HepG2 (cell line): ENCODE results near the gene GPR37L1. TPM values are rescaled to one million over a fixed set of nuclear protein-coding genes. Genes with fewer than 3 reads are reported as not detected.

Experiments used
- CCDC6 ChIP-seq: sonication (generic); formaldehyde crosslinking; IDR thresholded peaks from 2 replicates; pipeline ENCODE4 v1.8.1; 2022; ENCODE audit warnings: mild to moderate bottlenecking, missing genetic modification reagents, moderate library complexity
- MYC ChIP-seq: sonication (generic); formaldehyde crosslinking; IDR thresholded peaks from 2 replicates; pipeline ENCODE4 v1.9.0; 2021; ENCODE audit warnings: missing genetic modification reagents, borderline replicate concordance
- NCOR1 ChIP-seq: fragments of 200-600 bp; sonication (generic); IDR thresholded peaks from 2 replicates; pipeline ENCODE4 v1.7.0; 2017; ENCODE audit warnings: antibody characterized with exemption, low read length, borderline replicate concordance
- RAD21 ChIP-seq: fragments of 450-650 bp; formaldehyde crosslinking; IDR thresholded peaks from 2 replicates; pipeline ENCODE4 v1.5.0; 2020; ENCODE audit warnings: mild to moderate bottlenecking
- SIX1 ChIP-seq: sonication (generic); formaldehyde crosslinking; IDR thresholded peaks from 2 replicates; pipeline ENCODE4 v1.4.0; 2020; ENCODE audit warnings: missing genetic modification reagents, borderline replicate concordance
- ZFP36 ChIP-seq: fragments of 150-350 bp; IDR thresholded peaks from 2 replicates; pipeline ENCODE4 v1.6.1; 2018; ENCODE audit warnings: borderline replicate concordance, low read length, low read depth; ENCODE audit not compliant: partially characterized antibody
- ZNF563 ChIP-seq: sonication (generic); formaldehyde crosslinking; IDR thresholded peaks from 2 replicates; pipeline ENCODE4 v1.8.0; 2022; ENCODE audit warnings: mild to moderate bottlenecking, moderate library complexity, missing genetic modification reagents
- ZNF652 ChIP-seq: IDR thresholded peaks from 2 replicates; pipeline ENCODE4 v1.6.1; 2016; ENCODE audit warnings: low read depth, borderline replicate concordance
- polyA plus RNA-seq, 8 experiments: library from polyadenylated mRNA; depleted of rRNA in 3 of 8; stranded (reverse) in 7 of 8; unstranded in 1 of 8; fragments of >200 nt; fragmentation: Illumina TruSeq in 4 of 8; extraction: Trizol in 4 of 8; gene quantifications; 2 replicates each; pipeline versions ENCODE4 v1.2.1 to v1.2.3, GENCODE V29; 2011 to 2016; ENCODE audit warnings: low read depth in 4 of 8, missing spikeins in 1 of 8, mixed read lengths in 1 of 8; ENCODE audit not compliant: insufficient read depth in 1 of 8
- total RNA-seq, 5 experiments: library from RNA; depleted of rRNA; stranded (reverse); fragments of >200 nt; fragmentation: Illumina TruSeq; extraction: Trizol; gene quantifications; 2 replicates each; pipeline ENCODE4 v1.2.3, GENCODE V29; 2016; ENCODE audit warnings: low read depth in 1 of 5
- TF ChIP-seq, protein P1 (sequence below): sonication (generic); formaldehyde crosslinking; IDR thresholded peaks from 2 replicates; pipeline ENCODE4 v1.4.0; 2020; ENCODE audit warnings: missing genetic modification reagents
- TF ChIP-seq, protein P2 (sequence below): sonication (generic); formaldehyde crosslinking; IDR thresholded peaks from 2 replicates; pipeline ENCODE4 v1.5.0; 2020; ENCODE audit warnings: mild to moderate bottlenecking, missing genetic modification reagents
- TF ChIP-seq, protein P3 (sequence below): IDR thresholded peaks from 2 replicates; pipeline ENCODE4 v1.6.1; 2016; ENCODE audit warnings: control low read depth

Gene GPR37L1
- total and polyA plus RNA-seq, 2 of the 13 experiments (the other 11 are each of a cell fraction or from before 2014, with no cell fraction given), result 0.13 TPM; not detected in 1

DNA sequence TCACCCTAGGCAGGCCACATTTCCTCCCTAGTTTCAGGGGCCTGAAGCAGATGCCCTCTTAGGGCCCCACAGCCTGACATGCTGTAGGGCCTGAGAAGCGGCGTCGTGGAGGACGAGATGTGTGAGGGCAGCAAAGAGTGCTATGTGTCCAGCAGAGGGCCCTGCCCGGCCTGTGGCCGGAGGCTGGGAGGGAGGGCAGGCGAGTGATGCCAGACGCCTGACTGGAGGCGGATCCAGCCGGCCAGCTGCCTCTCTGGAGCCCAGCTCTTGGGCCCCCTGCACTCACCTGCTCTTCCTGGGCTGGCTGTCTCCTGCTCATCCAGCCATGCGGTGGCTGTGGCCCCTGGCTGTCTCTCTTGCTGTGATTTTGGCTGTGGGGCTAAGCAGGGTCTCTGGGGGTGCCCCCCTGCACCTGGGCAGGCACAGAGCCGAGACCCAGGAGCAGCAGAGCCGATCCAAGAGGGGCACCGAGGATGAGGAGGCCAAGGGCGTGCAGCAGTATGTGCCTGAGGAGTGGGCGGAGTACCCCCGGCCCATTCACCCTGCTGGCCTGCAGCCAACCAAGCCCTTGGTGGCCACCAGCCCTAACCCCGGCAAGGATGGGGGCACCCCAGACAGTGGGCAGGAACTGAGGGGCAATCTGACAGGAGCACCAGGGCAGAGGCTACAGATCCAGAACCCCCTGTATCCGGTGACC, at the start of gene GPR37L1 (continued):
- TF ChIP-seq, protein P1, sequence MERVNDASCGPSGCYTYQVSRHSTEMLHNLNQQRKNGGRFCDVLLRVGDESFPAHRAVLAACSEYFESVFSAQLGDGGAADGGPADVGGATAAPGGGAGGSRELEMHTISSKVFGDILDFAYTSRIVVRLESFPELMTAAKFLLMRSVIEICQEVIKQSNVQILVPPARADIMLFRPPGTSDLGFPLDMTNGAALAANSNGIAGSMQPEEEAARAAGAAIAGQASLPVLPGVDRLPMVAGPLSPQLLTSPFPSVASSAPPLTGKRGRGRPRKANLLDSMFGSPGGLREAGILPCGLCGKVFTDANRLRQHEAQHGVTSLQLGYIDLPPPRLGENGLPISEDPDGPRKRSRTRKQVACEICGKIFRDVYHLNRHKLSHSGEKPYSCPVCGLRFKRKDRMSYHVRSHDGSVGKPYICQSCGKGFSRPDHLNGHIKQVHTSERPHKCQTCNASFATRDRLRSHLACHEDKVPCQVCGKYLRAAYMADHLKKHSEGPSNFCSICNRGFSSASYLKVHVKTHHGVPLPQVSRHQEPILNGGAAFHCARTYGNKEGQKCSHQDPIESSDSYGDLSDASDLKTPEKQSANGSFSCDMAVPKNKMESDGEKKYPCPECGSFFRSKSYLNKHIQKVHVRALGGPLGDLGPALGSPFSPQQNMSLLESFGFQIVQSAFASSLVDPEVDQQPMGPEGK (CRISPR knock-in tag), result no peak
- no peak for TF ChIP-seq ZFP36
- no peak for TF ChIP-seq SIX1 (CRISPR knock-in tag)
- TF ChIP-seq MYC, result peak; percentile 38; the same call in 1 of the 2 replicates
- TF ChIP-seq RAD21, result peak; percentile 67
- TF ChIP-seq, protein P2, sequence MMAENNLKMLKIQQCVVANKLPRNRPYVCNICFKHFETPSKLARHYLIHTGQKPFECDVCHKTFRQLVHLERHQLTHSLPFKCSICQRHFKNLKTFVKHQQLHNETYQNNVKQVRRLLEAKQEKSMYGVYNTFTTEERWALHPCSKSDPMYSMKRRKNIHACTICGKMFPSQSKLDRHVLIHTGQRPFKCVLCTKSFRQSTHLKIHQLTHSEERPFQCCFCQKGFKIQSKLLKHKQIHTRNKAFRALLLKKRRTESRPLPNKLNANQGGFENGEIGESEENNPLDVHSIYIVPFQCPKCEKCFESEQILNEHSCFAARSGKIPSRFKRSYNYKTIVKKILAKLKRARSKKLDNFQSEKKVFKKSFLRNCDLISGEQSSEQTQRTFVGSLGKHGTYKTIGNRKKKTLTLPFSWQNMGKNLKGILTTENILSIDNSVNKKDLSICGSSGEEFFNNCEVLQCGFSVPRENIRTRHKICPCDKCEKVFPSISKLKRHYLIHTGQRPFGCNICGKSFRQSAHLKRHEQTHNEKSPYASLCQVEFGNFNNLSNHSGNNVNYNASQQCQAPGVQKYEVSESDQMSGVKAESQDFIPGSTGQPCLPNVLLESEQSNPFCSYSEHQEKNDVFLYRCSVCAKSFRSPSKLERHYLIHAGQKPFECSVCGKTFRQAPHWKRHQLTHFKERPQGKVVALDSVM (CRISPR knock-in tag), result peak; percentile 55; the same call in 1 of the 2 replicates
- TF ChIP-seq, protein P3, sequence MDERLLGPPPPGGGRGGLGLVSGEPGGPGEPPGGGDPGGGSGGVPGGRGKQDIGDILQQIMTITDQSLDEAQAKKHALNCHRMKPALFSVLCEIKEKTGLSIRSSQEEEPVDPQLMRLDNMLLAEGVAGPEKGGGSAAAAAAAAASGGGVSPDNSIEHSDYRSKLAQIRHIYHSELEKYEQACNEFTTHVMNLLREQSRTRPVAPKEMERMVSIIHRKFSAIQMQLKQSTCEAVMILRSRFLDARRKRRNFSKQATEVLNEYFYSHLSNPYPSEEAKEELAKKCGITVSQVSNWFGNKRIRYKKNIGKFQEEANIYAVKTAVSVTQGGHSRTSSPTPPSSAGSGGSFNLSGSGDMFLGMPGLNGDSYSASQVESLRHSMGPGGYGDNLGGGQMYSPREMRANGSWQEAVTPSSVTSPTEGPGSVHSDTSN (CRISPR knock-in tag), result no peak
- TF ChIP-seq ZNF652 (CRISPR knock-in tag), result no peak
- 0 out of 2 replicates have a peak, but pooled peaks have one; percentile 40 for TF ChIP-seq ZNF563 (CRISPR knock-in tag)
- no peak for TF ChIP-seq NCOR1
- TF ChIP-seq CCDC6 (CRISPR knock-in tag), result no peak
